ENCODE measurements around the gene RAB33A.

Gene RAB33A

DNA sequence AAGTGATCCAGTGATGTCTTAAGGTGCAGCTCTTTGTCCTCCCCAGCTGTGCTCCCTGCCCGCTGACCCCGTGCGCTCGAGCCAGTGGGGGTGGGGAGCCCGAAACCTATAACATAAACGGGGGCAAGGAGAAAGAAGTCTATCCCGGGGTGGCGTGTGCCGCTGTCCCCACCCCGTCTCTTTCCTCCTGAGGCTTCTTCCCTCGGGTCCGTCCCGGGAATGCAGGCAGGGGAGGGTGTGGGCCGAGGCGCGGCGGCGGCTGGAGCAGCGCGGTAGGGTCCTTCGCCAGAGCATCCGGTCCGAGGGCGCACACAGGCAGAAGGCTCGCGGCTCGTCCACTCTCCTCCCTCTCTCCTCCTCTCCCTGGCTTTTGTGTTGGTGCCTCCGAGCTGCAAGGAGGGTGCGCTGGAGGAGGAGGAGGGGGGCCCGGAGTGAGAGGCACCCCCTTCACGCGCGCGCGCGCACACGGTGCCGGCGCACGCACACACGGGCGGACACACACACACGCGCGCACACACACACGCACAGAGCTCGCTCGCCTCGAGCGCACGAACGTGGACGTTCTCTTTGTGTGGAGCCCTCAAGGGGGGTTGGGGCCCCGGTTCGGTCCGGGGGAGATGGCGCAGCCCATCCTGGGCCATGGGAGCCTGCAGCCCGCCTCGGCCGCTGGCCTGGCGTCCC, at the start of gene RAB33A:
Gene RAB33A (plus strand): TSS at position 517 of the 681 bp plus-strand sequence. CDS start 101 bp downstream, at position 618.
- TF ChIP-seq, protein P1, sequence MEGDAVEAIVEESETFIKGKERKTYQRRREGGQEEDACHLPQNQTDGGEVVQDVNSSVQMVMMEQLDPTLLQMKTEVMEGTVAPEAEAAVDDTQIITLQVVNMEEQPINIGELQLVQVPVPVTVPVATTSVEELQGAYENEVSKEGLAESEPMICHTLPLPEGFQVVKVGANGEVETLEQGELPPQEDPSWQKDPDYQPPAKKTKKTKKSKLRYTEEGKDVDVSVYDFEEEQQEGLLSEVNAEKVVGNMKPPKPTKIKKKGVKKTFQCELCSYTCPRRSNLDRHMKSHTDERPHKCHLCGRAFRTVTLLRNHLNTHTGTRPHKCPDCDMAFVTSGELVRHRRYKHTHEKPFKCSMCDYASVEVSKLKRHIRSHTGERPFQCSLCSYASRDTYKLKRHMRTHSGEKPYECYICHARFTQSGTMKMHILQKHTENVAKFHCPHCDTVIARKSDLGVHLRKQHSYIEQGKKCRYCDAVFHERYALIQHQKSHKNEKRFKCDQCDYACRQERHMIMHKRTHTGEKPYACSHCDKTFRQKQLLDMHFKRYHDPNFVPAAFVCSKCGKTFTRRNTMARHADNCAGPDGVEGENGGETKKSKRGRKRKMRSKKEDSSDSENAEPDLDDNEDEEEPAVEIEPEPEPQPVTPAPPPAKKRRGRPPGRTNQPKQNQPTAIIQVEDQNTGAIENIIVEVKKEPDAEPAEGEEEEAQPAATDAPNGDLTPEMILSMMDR (IDR thresholded peaks at IDR 0.05; ENCODE audit: low read length, missing control alignments), result no peak
- H3K4me3 ChIP-seq (replicated peaks; ENCODE audit: low read depth, low read length), result peak within 1 kb of the TSS; percentile 47
- DNase-seq (ENCODE audit: low read depth), result peak; percentile 11

DNA sequence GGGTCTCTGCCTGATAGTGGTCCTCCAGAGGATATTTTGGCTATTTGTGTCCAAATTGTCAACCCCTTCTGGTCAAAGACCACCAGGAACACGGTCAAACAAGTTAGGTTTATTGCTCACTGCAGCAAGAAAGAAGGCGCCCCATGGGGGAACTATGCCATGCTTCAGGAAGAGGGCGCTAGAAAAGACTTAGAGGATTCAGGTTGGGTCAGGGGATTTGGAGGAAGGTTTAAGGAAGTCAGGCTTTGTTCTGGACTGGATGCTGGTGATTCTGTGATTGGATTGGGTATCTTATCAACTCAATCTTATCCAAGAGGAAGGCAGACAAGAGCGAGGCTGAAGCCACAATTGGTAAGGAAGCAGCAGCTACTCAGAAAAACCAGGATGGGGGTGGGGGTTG, 47.2 kb upstream of the RAB33A start:
- no peak overlapping the region for H3K4me3 ChIP-seq (replicated peaks; ENCODE audit: low read depth, low read length)
- TF ChIP-seq, protein P1 (IDR thresholded peaks at IDR 0.05; ENCODE audit: low read length, missing control alignments), result no peak
- no peak for DNase-seq (ENCODE audit: low read depth)

DNA sequence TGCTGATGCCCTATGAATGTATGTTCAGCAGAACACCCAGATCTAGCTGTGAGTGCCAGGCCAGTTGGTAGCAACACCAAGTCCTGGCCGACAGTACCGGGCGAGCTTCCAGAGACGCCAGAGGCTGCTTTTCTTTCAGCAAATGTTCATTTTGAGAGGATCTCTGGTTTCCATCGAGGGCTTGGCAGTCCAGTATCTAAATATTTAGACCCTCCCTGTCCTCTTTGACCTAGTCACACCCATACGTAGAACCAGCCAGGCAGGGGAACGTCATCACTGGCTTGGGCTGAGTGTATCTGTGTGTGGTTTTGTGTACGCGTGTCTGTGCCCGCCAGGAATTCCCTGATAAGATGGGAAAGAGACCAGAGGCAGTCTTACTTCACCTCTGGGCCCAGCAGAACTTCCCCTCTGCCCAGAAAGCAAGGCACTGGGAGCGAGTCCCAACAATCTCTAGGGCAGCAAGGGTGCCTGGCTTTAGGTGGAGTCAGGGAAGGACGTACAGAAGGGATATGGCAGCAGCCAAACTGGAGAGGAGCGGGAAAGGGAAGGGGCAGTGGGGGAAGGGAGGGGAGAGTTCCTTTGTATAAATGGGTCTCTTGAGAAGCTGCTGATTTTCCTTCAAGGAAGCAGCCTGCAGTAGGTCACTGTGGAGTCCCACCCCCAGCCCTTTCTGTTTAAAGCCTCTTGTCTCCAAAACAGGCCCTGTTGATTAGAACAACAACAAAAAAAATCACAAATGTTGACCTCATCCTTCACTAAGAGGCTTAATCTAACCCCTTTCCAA, 46.5 kb upstream of the RAB33A start:
- TF ChIP-seq, protein P1 (IDR thresholded peaks at IDR 0.05; ENCODE audit: low read length, missing control alignments), result no peak
- no peak overlapping the region for H3K4me3 ChIP-seq (replicated peaks; ENCODE audit: low read depth, low read length)
- peak; percentile 83 for DNase-seq (ENCODE audit: low read depth)

DNA sequence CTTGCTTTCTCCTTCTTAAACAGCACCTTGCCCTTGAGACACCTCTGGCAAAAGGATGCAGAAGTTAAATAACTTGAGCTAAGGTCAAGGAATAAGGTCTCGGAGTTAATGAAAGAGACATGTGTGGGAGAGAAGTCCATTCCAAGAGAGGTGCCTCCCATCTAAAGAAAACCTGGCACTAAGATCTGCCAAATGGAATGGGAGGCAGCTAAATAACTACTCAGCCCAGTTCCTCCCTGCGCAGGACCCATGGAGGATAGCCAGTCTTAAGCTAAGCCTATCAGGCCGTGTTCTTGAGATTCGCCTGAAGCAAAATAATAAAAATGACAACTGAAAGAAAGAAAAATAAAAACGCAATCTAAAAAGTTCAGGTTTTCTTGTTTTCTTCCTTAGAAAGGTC, 40.8 kb upstream of the RAB33A start:
- H3K4me3 ChIP-seq (replicated peaks; ENCODE audit: low read depth, low read length), result no peak overlapping the region
- TF ChIP-seq, protein P1 (IDR thresholded peaks at IDR 0.05; ENCODE audit: low read length, missing control alignments), result no peak
- DNase-seq (ENCODE audit: low read depth), result no peak

DNA sequence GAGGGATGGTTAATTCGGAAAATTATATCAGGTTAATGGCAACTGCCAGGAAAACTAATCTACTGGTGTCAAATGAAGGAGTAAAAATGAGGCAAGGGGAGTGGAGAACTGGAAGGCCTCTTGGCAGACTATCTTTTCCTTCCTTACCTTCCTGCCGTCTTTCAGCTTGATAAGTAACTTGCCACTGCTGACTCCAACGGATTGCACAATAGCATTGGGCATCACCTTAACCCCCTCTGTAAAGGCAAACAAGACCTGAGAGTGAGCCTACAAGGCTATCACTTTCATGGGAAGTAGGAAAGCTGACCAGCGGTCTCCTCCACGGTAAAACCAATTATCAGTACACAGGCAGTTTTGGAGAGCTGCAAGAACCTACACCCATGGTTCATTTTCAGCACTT, 35.3 kb upstream of the RAB33A start:
- no peak overlapping the region for H3K4me3 ChIP-seq (replicated peaks; ENCODE audit: low read depth, low read length)
- TF ChIP-seq, protein P1 (IDR thresholded peaks at IDR 0.05; ENCODE audit: low read length, missing control alignments), result no peak
- no peak for DNase-seq (ENCODE audit: low read depth)

DNA sequence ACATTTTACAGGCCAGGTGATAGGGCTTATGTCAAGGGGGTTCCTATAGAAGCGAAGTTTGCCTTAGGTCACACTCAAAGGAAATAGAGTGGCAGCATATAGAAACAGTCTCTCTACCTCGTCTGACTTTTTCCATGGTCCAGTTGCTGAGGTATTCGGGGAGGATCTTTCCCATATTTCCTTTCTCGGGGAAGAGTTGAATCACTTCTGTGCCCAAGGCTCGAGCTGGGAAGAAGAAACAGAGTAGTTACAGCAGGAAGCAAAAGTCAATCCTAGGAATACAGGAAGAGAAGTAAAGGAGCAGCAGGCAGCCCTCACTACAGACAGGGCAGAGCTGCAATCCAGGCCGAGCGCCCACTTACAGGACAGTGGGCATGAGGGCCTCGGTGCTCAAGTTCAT, 34.8 kb upstream of the RAB33A start:
- no peak for DNase-seq (ENCODE audit: low read depth)
- TF ChIP-seq, protein P1 (IDR thresholded peaks at IDR 0.05; ENCODE audit: low read length, missing control alignments), result no peak
- no peak overlapping the region for H3K4me3 ChIP-seq (replicated peaks; ENCODE audit: low read depth, low read length)
